ENCODE data around the gene ALOX15B.

ALOX15B gene

GRCh38 chr17:8004899-8005298, 34.0 kb upstream of the ALOX15B start:
- no peak for DNase-seq (ENCODE audit: extremely low read depth, insufficient read length)
- TF ChIP-seq CTCF (IDR thresholded peaks at IDR 0.05; ENCODE audit: insufficient read depth, low read length, poor library complexity, severe bottlenecking), result no peak
- Histone ChIP-seq H3K36me3 (ENCODE audit: control insufficient read depth, insufficient read depth, low read length) (no peaks in the 10 kb centered on the region), H3K4me3 (replicated peaks; ENCODE audit: low read depth, low read length) (no peak overlapping the region), H3K27me3 (replicated peaks; ENCODE audit: control insufficient read depth, insufficient read depth, low read length) (peaks cover 3% of the 10 kb centered on the region)

- Histone ChIP-seq H3K27me3 (replicated peaks; ENCODE audit: control insufficient read depth, insufficient read depth, low read length) (peaks cover 3% of the 10 kb centered on the region), H3K4me3 (replicated peaks; ENCODE audit: low read depth, low read length) (no peak overlapping the region), H3K36me3 (ENCODE audit: control insufficient read depth, insufficient read depth, low read length) (no peaks in the 10 kb centered on the region)
- no peak for TF ChIP-seq CTCF (IDR thresholded peaks at IDR 0.05; ENCODE audit: insufficient read depth, low read length, poor library complexity, severe bottlenecking)
- DNase-seq (ENCODE audit: extremely low read depth, insufficient read length), result no peak
Measured at GRCh38 chr17:8005357-8005756, 33.5 kb upstream of the ALOX15B start.

- Histone ChIP-seq H3K27me3 (replicated peaks; ENCODE audit: control insufficient read depth, insufficient read depth, low read length) (peaks cover 3% of the 10 kb centered on the region), H3K36me3 (ENCODE audit: control insufficient read depth, insufficient read depth, low read length) (no peaks in the 10 kb centered on the region), H3K4me3 (replicated peaks; ENCODE audit: low read depth, low read length) (no peak overlapping the region)
- DNase-seq (ENCODE audit: extremely low read depth, insufficient read length), result no peak
- TF ChIP-seq CTCF (IDR thresholded peaks at IDR 0.05; ENCODE audit: insufficient read depth, low read length, poor library complexity, severe bottlenecking), result no peak
Measured at GRCh38 chr17:8005967-8006730, 32.7 kb upstream of the ALOX15B start.

GRCh38 chr17:8006836-8007680, 31.8 kb upstream of the ALOX15B start:
- no peak for DNase-seq (ENCODE audit: extremely low read depth, insufficient read length)
- Histone ChIP-seq H3K36me3 (ENCODE audit: control insufficient read depth, insufficient read depth, low read length) (no peaks in the 10 kb centered on the region), H3K4me3 (replicated peaks; ENCODE audit: low read depth, low read length) (no peak overlapping the region), H3K27me3 (replicated peaks; ENCODE audit: control insufficient read depth, insufficient read depth, low read length) (peaks cover 3% of the 10 kb centered on the region)
- TF ChIP-seq CTCF (IDR thresholded peaks at IDR 0.05; ENCODE audit: insufficient read depth, low read length, poor library complexity, severe bottlenecking), result no peak

GRCh38 chr17:8007836-8008235, 31.0 kb upstream of the ALOX15B start:
- H3K36me3 ChIP-seq (ENCODE audit: control insufficient read depth, insufficient read depth, low read length), result no peaks in the 10 kb centered on the region
- H3K27me3 ChIP-seq (replicated peaks; ENCODE audit: control insufficient read depth, insufficient read depth, low read length), result no peaks in the 10 kb centered on the region; the same call in 1 of the 2 replicates
- no peak for DNase-seq (ENCODE audit: extremely low read depth, insufficient read length)

More at GRCh38 chr17:8007836-8008235, 31.0 kb upstream of the ALOX15B start:
- TF ChIP-seq CTCF (IDR thresholded peaks at IDR 0.05; ENCODE audit: insufficient read depth, low read length, poor library complexity, severe bottlenecking), result no peak
- H3K4me3 ChIP-seq (replicated peaks; ENCODE audit: low read depth, low read length), result no peak overlapping the region
